Activated T-cell treated with anti-CD3 and anti-CD28 coated beads, Interleukin-2, amount 50 U/mL, for 4 hours (primary cell): ENCODE results near the gene MYO5B. TPM values are rescaled to one million over a fixed set of nuclear protein-coding genes. Genes with fewer than 3 reads are reported as not detected.
"Not testable (repeated sequence)": the region's sequence is repeated elsewhere in the genome, so short reads cannot be mapped to it uniquely, and the experiment has no call there.

Experiments
- ATAC-seq, 2 donors: fragments of 200-7000 bp; cut with Tn5 transposase; one replicate each; pipeline ENCODE4 v1.10.0; 2021
- DNase-seq: peaks from one replicate; pipeline ENCODE4 v3.0.0-alpha.2; 2020
- H3K27me3 Mint-ChIP-seq: one replicate; pipeline ENCODE4 v1.8.0; 2021; ENCODE audit warnings: low read depth, mixed read lengths
- H3K36me3 Mint-ChIP-seq: one replicate; pipeline ENCODE4 v1.8.0; 2022; ENCODE audit warnings: mixed read lengths; ENCODE audit not compliant: insufficient read depth
- H3K4me1 Mint-ChIP-seq: one replicate; pipeline ENCODE4 v1.8.0; 2021; ENCODE audit warnings: low read depth, mixed read lengths
- H3K4me3 Mint-ChIP-seq: one replicate; pipeline ENCODE4 v1.8.0; 2021; ENCODE audit warnings: mild to moderate bottlenecking, moderate library complexity, mixed read lengths
- H3K9me3 Mint-ChIP-seq: one replicate; pipeline ENCODE4 v1.8.0; 2021; ENCODE audit warnings: mixed read lengths
- total RNA-seq, 3 donors: library from RNA; stranded (reverse); gene quantifications; one replicate each; pipeline ENCODE4 v1.2.1, GENCODE V29; 2021

Gene MYO5B
- total RNA-seq, 3 donors from 2014 or later: 0.13 to 0.14 (median 0.13) TPM

DNA sequence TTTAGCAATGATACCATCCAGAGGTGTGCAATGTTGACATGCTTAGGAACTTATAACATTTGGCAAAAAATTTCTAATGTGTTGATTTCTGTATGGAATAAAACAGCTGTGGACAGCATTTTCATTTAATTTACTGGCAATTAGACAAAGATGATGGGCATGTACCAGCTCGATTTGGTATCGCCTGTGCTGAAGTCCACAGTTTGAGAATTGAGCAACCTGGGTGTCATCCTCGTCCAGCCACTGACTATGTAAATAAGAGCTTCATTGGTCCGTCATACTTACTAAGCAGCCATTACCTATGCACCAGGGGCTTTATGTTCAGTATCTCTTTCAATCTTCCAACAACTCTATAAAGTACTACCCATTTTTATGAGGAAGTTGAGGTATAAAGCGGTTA, 357.1 kb downstream of the MYO5B start:
- ATAC-seq: no peak
- DNase-seq: no peak
- Mint-ChIP-seq H3K27me3 (no peaks in the 10 kb centered on the region), H3K4me3 (no peak overlapping the region), H3K36me3 (peaks cover 1% of the 10 kb centered on the region), H3K4me1 (no peaks in the 10 kb centered on the region), H3K9me3 (no peaks in the 10 kb centered on the region)

DNA sequence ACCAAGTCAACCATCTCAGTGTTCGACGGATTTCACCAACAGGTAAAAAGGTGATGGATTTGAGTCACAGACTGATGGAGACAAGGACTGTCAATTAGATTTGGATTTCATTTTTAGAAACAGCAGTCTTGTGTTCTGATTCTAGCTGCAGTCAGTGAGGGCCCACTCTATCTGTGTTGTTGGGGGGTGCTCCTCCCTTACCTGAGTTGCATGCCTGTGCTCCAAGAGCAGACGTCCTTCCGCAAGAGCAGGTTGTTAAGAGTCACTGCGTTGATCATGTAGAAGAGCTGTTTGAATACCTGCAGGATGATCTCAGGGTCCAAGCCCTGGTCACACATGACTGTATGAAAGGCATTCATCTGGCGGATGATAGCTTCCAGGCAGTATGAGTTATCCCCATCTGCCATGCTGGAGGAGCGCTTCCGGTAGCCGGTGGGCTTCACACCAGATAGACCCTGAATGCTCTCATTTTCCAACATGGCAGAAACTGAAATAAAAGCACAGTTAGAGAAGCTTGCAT, 357.6 kb downstream of the MYO5B start:
- not testable (repeated sequence) for DNase-seq, H3K4me1 Mint-ChIP-seq, ATAC-seq, H3K27me3 Mint-ChIP-seq, H3K9me3 Mint-ChIP-seq, H3K4me3 Mint-ChIP-seq, H3K36me3 Mint-ChIP-seq

DNA sequence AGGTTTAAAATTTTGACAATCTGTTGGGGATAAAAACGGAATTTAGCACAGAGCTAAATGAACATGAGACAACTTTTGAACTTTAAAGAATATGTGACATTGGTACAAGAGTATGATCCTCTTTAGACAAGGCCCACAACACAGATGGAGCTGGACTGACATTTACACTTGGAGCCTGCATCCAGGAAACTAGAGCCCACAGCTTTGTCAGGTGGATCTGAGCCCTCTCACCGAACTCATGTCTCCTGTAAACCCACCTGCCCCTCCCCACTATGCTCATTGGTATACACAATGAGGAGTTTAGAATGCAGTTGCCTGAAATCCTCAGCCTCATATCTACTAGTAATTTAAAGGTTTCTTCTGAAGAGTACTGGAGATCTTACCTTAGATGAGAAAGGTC, 359.5 kb downstream of the MYO5B start:
- H3K36me3 Mint-ChIP-seq: peaks cover 1% of the 10 kb centered on the region
- H3K9me3 Mint-ChIP-seq: no peaks in the 10 kb centered on the region
- no peak for DNase-seq
- H3K27me3 Mint-ChIP-seq: no peaks in the 10 kb centered on the region
- no peak overlapping the region for H3K4me3 Mint-ChIP-seq
- no peak for ATAC-seq
- H3K4me1 Mint-ChIP-seq: no peaks in the 10 kb centered on the region

DNA sequence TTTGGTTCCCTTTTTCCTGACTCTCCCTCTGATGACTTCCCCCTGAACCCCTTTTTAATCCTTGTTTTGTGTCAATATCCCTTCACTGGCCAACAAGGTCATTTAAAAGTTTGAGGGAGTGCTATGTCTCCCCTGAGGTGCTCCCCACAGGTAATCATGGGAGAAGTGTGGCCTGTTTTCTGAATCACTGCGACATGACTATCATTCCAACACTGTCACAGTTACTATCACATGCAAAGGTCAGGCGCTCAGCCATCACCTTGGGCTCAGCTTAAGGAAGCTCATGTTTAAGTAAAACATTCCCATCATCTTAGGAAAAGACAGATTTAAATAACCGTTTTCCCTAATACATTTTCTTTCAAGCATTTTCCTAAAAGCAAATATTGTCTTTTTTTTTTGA, 360.7 kb downstream of the MYO5B start:
- DNase-seq (no peak), ATAC-seq (no peak)
- H3K4me3 Mint-ChIP-seq: no peak overlapping the region
- H3K36me3 Mint-ChIP-seq: peaks cover 1% of the 10 kb centered on the region
- no peaks in the 10 kb centered on the region for H3K27me3 Mint-ChIP-seq
- peaks cover 7% of the 10 kb centered on the region for H3K9me3 Mint-ChIP-seq
- no peaks in the 10 kb centered on the region for H3K4me1 Mint-ChIP-seq

DNA sequence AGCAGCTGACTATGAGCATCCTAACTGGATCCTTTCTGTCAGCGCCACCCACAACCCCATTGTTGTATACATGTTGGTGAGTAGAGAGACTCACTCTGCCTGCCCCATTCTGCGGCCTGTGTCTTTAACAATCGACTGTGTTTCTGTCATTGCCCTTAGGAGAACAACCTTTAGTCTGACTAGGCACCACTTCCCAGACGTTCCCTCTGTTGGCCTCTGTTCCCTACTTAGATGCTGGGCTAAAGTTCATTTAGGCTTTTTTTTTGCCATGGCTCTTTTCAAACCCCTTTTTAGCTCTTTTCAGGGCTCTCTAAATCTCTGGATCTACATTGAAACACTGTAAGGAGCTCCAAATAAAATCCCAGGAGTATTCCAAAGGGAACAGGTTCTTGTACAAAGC, 361.1 kb downstream of the MYO5B start:
- H3K36me3 Mint-ChIP-seq: peaks cover 1% of the 10 kb centered on the region
- no peak for ATAC-seq

DNA sequence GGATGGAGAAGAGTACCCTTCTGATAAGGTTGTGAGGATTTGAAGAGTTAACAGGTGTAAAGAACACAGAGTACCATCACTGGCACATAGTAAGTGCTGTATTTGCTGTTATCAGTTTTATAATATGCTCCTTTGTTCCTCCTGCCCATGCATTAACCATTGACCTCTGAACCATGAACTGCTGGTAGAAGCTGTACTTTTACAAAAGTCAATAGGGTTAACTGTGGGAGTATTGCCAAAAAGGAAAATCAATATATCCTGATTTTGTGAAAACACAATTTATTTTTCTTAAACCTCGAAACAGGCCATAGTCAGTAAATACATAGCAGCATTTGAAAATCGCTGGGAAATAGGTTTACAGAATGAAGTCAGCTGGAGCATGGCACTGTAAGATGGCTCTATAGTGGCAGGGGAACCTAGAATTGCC, 362.7 kb downstream of the MYO5B start:
- H3K27me3 Mint-ChIP-seq: no peaks in the 10 kb centered on the region
- H3K4me3 Mint-ChIP-seq: no peak overlapping the region
- no peaks in the 10 kb centered on the region for H3K4me1 Mint-ChIP-seq
- H3K9me3 Mint-ChIP-seq: peaks cover 19% of the 10 kb centered on the region
- no peak for ATAC-seq
- no peak for DNase-seq
- peaks cover 4% of the 10 kb centered on the region for H3K36me3 Mint-ChIP-seq

More for the DNA sequence above, 361.1 kb downstream of the MYO5B start:
- Mint-ChIP-seq H3K4me1 (no peaks in the 10 kb centered on the region), H3K9me3 (peaks cover 7% of the 10 kb centered on the region), H3K27me3 (no peaks in the 10 kb centered on the region), H3K4me3 (no peak overlapping the region)
- no peak for DNase-seq

DNA sequence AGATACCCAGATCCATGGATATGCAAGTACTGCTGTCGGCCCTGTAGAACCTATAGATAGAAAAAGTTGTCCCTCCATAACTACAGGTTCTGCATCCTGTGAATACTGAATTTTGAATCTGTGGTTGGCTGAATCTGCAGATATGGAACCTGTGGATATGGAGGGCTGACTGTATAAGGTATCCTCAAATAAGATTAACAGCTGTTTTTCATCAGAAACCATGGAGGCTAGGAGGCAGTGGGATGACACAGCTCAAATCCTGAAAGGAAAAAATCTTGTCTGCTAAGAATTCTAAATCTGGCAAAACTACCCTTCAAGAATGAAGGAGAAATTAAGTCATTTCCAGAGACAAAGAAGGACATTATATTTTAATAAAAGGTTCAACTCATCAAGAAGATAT, 367.0 kb downstream of the MYO5B start:
- Mint-ChIP-seq H3K9me3 (peaks cover 24% of the 10 kb centered on the region), H3K4me1 (no peaks in the 10 kb centered on the region), H3K4me3 (no peak overlapping the region), H3K36me3 (peaks cover 6% of the 10 kb centered on the region), H3K27me3 (no peaks in the 10 kb centered on the region)
- ATAC-seq (no peak), DNase-seq (no peak)

DNA sequence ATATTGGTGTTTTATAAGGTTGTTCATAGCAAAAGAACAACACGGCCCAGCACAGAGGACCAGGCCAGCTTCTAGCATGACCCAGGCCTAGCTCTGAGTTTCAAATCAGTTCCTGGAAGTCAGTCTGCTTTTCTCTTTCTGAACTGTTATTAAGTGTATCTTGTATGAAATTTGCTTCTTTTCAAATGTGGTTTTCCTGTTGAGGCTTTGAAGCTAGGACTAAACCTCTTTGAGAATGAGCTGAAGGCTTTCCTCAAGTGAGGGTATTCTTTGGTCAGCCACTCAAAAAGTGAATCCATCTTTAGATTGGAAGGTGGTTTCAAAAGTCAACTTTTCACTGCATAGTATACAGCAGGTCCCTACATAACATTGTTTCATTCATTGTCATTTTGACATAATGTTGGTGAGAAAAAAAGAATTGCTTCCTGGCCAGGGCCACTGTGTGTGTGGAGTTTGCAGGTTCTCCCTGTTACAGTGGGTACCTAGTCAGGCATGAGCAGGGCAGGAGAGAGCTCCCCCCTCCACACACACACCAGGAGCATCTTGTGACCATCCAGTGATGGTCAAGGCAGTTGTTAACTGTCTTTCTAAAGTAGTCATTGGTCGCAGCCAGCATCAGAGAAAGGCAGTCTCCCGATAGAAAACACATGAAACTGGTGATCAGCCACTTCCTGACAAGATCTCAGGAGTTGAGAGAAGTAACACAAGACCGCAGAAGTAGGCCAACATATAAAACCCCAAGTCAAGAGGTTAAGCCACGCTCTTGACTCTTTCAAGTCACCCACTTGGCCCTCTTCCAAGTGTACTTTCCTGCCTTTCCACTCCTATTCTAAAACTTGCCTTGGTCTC, 374.9 kb downstream of the MYO5B start:
- H3K4me1 Mint-ChIP-seq: peaks cover 55% of the 10 kb centered on the region
- ATAC-seq (peak; percentile 77 to 83), DNase-seq (peak; percentile 22)
- H3K36me3 Mint-ChIP-seq: peaks cover 2% of the 10 kb centered on the region
- no peaks in the 10 kb centered on the region for H3K9me3 Mint-ChIP-seq
- H3K4me3 Mint-ChIP-seq: peak overlapping the region; percentile 60
- no peaks in the 10 kb centered on the region for H3K27me3 Mint-ChIP-seq

DNA sequence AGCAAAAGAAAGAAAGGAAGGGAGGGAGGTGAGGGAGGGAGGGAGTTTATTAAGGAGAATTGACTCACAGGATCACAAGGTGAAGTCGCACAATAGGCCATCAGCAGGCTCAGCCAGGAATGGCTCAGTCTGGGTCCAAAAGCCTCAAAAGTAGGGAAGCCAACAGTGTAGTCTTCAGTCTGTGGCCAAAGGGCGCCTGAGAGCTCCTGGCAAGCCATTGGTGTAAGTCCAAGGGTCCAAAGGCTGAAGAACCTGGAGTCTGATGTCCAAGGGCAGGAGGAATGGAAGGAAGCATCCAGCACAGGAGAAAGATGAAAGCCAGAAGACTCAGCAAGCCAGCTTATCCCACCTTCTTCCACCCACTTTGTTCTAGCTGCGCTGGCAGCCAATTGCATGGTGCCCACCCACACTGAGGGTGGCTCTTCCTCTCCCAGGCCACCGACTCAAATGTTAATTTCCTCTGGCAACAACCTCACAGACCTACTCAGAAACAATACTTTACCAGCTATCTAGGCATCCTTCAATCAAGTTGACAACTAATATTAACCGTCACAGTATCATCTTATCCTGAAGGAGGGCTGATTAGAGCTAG, 375.8 kb downstream of the MYO5B start:
- Mint-ChIP-seq H3K9me3 (no peaks in the 10 kb centered on the region), H3K36me3 (no peaks in the 10 kb centered on the region), H3K4me1 (peaks cover 60% of the 10 kb centered on the region), H3K4me3 (peak overlapping the region; percentile 60), H3K27me3 (no peaks in the 10 kb centered on the region)
- ATAC-seq: no peak
- DNase-seq: no peak

DNA sequence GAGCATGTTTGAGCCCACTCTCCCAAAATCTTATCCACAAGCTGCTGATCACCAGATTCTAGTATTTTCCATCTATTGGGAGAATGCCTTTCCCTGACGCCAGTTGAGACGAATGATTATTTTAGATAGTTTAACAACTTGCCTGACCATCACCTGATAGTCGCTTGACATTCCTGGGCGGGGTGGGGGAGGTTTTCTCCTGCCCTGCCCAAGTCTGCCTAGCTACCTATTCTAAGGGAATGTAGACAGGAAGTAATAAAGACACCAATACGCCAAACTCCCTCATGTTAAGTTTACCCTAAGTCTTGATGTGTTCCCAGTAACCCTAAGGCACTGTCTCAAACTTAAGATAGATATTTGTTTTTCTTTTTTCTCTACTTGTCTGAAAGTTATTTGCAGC, 377.0 kb downstream of the MYO5B start:
- DNase-seq: no peak
- Mint-ChIP-seq H3K27me3 (no peaks in the 10 kb centered on the region), H3K36me3 (no peaks in the 10 kb centered on the region), H3K4me1 (peaks cover 63% of the 10 kb centered on the region), H3K4me3 (no peak overlapping the region), H3K9me3 (no peaks in the 10 kb centered on the region)
- no peak for ATAC-seq

DNA sequence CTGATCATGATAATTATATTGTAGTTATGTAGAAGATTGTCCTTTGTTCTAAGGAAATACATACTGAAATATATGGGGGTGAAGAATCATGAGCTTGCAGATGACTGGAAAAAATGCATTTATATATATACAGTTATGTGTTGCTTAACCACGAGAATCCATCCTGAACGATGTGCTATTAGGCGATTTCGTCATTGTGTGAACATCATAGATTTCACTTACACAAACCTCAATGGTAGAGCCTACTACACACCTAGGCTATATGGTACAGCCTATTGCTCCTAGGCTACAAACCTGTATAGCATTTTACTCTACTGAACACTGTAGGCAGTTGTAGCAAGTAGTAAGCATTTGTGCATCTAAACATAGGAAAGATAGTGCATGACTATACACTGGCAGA, 379.0 kb downstream of the MYO5B start:
- no peaks in the 10 kb centered on the region for H3K27me3 Mint-ChIP-seq
- H3K9me3 Mint-ChIP-seq: no peaks in the 10 kb centered on the region
- DNase-seq: no peak
- no peak overlapping the region for H3K4me3 Mint-ChIP-seq
- peaks cover 71% of the 10 kb centered on the region for H3K4me1 Mint-ChIP-seq
- no peak for ATAC-seq
- no peaks in the 10 kb centered on the region for H3K36me3 Mint-ChIP-seq

DNA sequence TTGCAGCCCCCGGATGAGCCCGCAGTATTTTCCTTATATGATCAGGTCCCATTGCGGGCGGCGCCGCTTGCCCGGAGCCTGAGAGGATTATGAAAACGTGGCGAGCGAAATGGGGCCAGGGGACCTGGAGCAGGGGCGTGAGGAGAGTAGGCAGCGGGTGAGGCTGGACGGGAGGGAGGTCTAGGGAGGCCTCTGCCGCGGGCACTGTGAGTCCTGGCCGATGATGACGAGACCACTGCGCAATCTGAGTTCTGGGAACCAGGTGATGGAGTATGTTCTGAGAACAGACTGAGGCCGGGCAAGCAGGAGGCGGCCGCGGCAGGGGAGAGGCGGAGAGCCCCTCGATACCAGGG, 380.8 kb downstream of the MYO5B start:
- Mint-ChIP-seq H3K27me3 (no peaks in the 10 kb centered on the region), H3K9me3 (peaks cover 7% of the 10 kb centered on the region)

DNA sequence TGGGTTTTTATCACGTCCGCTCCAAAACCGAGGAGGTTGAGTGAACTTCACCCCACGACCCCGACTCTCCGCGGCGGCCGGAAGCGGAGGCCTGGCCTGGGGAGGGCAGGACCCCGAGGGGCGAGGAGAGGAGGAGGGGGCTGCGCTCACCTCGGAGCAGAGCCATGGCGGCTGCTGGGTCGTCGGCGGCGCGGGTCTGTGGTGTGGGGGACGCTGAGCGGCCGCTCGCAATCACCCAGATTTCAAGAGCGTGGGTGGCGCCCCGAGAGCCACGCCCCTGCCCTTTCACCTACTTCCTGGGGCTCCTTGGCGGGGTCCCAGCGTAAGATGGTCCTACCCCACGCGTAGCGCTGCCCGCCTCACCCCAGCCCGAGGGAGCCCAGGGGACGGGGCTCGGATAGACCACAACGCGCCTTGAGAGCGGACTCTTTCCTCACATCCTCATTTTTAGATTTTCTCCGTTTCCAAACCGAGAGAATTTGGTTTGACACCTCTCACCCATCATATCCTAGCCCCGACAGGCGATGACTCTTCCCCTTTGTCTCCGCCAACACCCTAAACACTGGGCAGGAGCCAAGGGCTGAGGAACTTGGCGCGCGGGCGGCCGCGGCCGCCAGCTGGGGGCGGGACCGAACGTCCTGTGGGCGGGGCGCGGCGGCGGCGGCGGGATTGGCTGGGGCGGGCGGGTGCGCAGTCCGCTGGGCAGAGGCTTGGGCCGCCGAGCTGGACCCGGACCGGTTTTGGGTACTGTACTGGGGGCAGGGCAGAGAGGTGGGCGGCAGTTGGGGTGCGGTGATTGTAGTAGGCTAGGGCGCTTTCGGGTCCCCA, 381.4 kb downstream of the MYO5B start, which contains the start of gene ACAA2:
Gene ACAA2, minus strand, starts transcription at position 215 of the 828 bp plus-strand sequence. Its CDS starts 49 bp downstream, at position 166.
- H3K27me3 Mint-ChIP-seq: no peaks in the 10 kb centered on the region
- H3K9me3 Mint-ChIP-seq: peaks cover 11% of the 10 kb centered on the region
- peak; percentile 72 for DNase-seq
- peaks cover 51% of the 10 kb centered on the region for H3K4me1 Mint-ChIP-seq
- H3K4me3 Mint-ChIP-seq: peak within 1 kb of the TSS; percentile 98
- peak; percentile 89 to 92 for ATAC-seq
- H3K36me3 Mint-ChIP-seq: peaks cover 5% of the 10 kb centered on the region

More for the DNA sequence above, 380.8 kb downstream of the MYO5B start:
- peak; percentile 48 for DNase-seq
- H3K4me1 Mint-ChIP-seq: peaks cover 57% of the 10 kb centered on the region
- H3K36me3 Mint-ChIP-seq: peaks cover 3% of the 10 kb centered on the region
- H3K4me3 Mint-ChIP-seq: peak overlapping the region; percentile 98
- ATAC-seq: peak; percentile 49 to 57

DNA sequence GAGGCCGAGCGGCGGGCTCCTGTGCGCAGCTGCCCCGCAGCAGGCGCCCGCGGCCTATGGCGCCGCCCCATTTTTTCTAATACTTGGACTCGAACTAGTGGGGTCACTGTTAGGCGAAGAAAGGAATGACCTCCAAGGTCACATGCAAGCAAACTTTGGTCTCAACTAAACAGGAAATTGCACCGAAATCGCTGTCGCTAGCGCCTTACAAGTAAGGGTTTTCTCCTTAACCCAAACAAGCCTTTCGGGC, 382.0 kb downstream of the MYO5B start:
- peak overlapping the region; percentile 98 for H3K4me3 Mint-ChIP-seq
- DNase-seq (no peak), ATAC-seq (peak in 1 of 2 donors; percentile 2)
- H3K27me3 Mint-ChIP-seq: no peaks in the 10 kb centered on the region
- peaks cover 46% of the 10 kb centered on the region for H3K4me1 Mint-ChIP-seq
- peaks cover 14% of the 10 kb centered on the region for H3K9me3 Mint-ChIP-seq
- H3K36me3 Mint-ChIP-seq: peaks cover 9% of the 10 kb centered on the region
